ENCODE results near the gene RASL10B. TPM values are rescaled to one million over a fixed set of nuclear protein-coding genes. Genes with fewer than 3 reads are reported as not detected.

The RASL10B gene
- total RNA-seq, result 0.40 and 1.1 TPM in 2 replicates

GRCh38 chr17:35731239-35731916 lies at the start of gene RASL10B:
TSS of gene RASL10B (plus strand) at chr17:35731639. CDS start at chr17:35735185, 3,546 bp downstream.

GRCh38 chr17:35752945-35753764 lies 21.7 kb downstream of the RASL10B start, which contains the start of gene GAS2L2:
TSS of gene GAS2L2 (minus strand) at chr17:35753239. CDS start at chr17:35752850, 389 bp downstream.

GRCh38 chr17:35760587-35760986 lies 29.1 kb downstream of the RASL10B start, which contains the start of gene C17orf50:
TSS of gene C17orf50 (plus strand) at chr17:35760887. CDS start at chr17:35760942, 55 bp downstream.

Other genes with a start within 250 kb of the RASL10B start
- 0.12 and 0.40 TPM in 2 replicates for gene SLFN12L, start 194.0 kb upstream of the RASL10B start, total RNA-seq
- gene SLFN14, start 170.8 kb upstream of the RASL10B start, total RNA-seq, result not detected in 2 replicates
- 3.6 and 4.7 TPM in 2 replicates for gene PEX12, start 153.1 kb upstream of the RASL10B start, total RNA-seq
- gene AP2B1, start 144.3 kb upstream of the RASL10B start, total RNA-seq, result 72.7 and 96.8 TPM in 2 replicates
- gene GAS2L2, start 21.6 kb downstream of the RASL10B start, total RNA-seq, result not detected in 2 replicates
- gene C17orf50, start 29.2 kb downstream of the RASL10B start, total RNA-seq, result not detected in 2 replicates
- 0.12 and 0.79 TPM in 2 replicates for gene MMP28, start 64.0 kb downstream of the RASL10B start, total RNA-seq
- gene TAF15, start 77.8 kb downstream of the RASL10B start, total RNA-seq, result 62.5 and 69.9 TPM in 2 replicates
- not detected in 2 replicates for gene HEATR9, start 137.3 kb downstream of the RASL10B start, total RNA-seq
- 0.13 TPM in 1 of 2 replicates, not detected in the other for gene CCL5, start 148.7 kb downstream of the RASL10B start, total RNA-seq
- gene RDM1, start 199.1 kb downstream of the RASL10B start, total RNA-seq, result 0.92 and 0.99 TPM in 2 replicates
- gene LYZL6, start 212.1 kb downstream of the RASL10B start, total RNA-seq, result not detected in 2 replicates
- not detected in 2 replicates for gene CCL16, start 249.9 kb downstream of the RASL10B start, total RNA-seq

Measured in aortic smooth muscle cell (primary cell).